HFFc6 (cell line): Measurements from ENCODE around the gene PPT1. TPM values are rescaled to one million over a fixed set of nuclear protein-coding genes. Genes with fewer than 3 reads are reported as not detected.

Source experiments
- DNase-seq: peaks from one replicate; pipeline ENCODE4 v3.0.0-alpha.2; 2018
- H3K27ac Mint-ChIP-seq: 2 replicates; pipeline ENCODE4 v1.8.0; 2020; ENCODE audit warnings: mild to moderate bottlenecking, mixed read lengths
- H3K27me3 Mint-ChIP-seq: 2 replicates; pipeline ENCODE4 v1.8.0; 2021; ENCODE audit warnings: mild to moderate bottlenecking, moderate library complexity, mixed read lengths; ENCODE audit not compliant: insufficient read depth
- H3K36me3 Mint-ChIP-seq: 2 replicates; pipeline ENCODE4 v1.8.0; 2021; ENCODE audit warnings: low read depth, mixed read lengths
- H3K4me1 Mint-ChIP-seq: 2 replicates; pipeline ENCODE4 v1.8.0; 2020; ENCODE audit warnings: low read depth, mixed read lengths
- H3K4me3 Mint-ChIP-seq: 2 replicates; pipeline ENCODE4 v1.8.0; 2020; ENCODE audit warnings: mild to moderate bottlenecking, moderate library complexity, mixed read lengths
- H3K9me3 Mint-ChIP-seq: 2 replicates; pipeline ENCODE4 v1.8.0; 2020; ENCODE audit warnings: mild to moderate bottlenecking, mixed read lengths
- total RNA-seq, 6 experiments: library from RNA; stranded (reverse); fragmentation: NEBNext Ultra II Directional; extraction: Animal tissue kit (Norgen Biotek cat#: 25700); gene quantifications; 2 replicates in 1 of 6; 3 replicates in 5 of 6; pipeline ENCODE4 v1.2.3, GENCODE V29; 2021
- TF ChIP-seq, protein P1 (sequence below): fragments of 200-600 bp; sonication (generic); IDR thresholded peaks from 2 replicates; pipeline ENCODE4 v1.5.0; 2021; ENCODE audit warnings: antibody characterized with exemption, mild to moderate bottlenecking

PPT1 gene
- total RNA-seq, 6 experiments from 2014 or later, result 73.1 to 88.8 (median 82.5) TPM

DNA sequence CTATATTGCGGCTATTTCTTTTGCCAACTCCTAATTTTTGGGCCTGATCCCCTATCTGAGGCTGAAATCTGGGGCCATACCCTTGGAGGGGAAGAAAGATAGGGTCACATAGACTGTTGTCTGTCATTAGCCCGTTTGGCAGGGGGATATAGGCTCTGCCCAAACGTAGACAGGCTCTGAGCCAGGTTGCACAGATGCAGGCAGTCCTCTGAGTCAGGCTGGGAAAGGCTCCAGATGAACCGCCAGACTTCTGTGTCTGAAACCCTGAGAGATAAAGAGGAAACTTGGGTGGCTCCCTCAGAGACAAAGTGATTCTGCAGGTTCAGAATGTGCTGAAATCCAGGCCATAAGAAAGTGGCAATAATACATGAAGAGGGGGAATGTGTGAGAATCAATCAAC lies 60.5 kb downstream of the PPT1 start:
- Mint-ChIP-seq H3K27me3 (no peaks in the 10 kb centered on the region; the same call in 1 of the 2 replicates), H3K27ac (peak overlapping the region; percentile 6; the same call in 1 of the 2 replicates), H3K36me3 (peaks cover 8% of the 10 kb centered on the region), H3K9me3 (no peaks in the 10 kb centered on the region), H3K4me3 (peak overlapping the region; percentile 25; the same call in 1 of the 2 replicates), H3K4me1 (peaks cover 44% of the 10 kb centered on the region)
- peak; percentile 65 for DNase-seq
- TF ChIP-seq, protein P1, sequence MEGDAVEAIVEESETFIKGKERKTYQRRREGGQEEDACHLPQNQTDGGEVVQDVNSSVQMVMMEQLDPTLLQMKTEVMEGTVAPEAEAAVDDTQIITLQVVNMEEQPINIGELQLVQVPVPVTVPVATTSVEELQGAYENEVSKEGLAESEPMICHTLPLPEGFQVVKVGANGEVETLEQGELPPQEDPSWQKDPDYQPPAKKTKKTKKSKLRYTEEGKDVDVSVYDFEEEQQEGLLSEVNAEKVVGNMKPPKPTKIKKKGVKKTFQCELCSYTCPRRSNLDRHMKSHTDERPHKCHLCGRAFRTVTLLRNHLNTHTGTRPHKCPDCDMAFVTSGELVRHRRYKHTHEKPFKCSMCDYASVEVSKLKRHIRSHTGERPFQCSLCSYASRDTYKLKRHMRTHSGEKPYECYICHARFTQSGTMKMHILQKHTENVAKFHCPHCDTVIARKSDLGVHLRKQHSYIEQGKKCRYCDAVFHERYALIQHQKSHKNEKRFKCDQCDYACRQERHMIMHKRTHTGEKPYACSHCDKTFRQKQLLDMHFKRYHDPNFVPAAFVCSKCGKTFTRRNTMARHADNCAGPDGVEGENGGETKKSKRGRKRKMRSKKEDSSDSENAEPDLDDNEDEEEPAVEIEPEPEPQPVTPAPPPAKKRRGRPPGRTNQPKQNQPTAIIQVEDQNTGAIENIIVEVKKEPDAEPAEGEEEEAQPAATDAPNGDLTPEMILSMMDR, result no peak

DNA sequence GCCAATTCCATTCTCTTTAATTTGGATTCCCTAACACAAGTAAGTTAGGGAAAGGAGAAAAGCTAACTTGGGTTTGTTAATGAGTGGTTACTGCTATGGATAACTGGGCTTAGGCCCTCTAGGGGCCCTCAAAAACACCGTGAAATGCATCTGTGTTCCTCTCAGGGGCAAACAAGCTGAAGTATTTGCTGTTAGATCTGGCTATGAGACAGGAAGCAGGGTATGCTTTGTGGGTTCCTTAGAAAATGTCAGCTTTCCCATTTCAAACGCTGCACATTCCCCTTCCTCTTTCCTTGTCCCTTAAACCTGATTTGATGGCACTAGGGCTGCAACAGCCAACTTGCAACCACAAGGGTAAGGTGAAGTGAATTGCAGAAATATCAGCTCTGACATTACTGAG lies 62.2 kb downstream of the PPT1 start:
- Mint-ChIP-seq H3K27me3 (peaks cover 2% of the 10 kb centered on the region; the same call in 1 of the 2 replicates), H3K4me1 (peaks cover 49% of the 10 kb centered on the region)

DNA sequence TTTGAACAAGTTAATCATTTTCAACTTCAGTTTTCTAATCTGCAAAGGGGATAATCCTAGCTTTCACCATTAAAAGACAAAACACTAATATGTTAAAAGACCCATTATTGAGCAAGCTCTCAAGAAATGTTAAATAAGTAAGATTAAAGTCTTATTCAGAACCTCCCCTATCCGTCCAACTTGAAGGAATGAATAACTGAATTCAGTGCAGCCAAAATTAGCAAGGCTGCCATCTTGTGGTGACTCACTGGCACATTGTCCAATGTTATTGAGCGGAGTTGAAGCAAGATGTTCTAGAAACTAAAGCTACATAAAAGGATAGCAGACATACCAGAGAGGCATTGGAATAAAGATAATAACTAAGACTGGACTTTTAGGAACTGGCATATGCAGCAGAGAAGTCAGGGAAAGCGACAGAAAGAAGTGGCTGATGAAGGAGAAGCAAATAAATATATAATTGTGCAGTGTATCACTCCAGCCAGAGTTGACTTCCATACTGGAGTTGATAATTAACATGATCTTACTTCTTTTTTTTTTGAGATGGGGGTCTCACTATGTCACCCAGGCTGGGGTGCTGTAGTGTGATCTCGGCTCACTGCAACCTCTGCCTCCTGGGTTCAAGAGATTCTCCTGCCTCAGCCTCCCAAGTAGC lies 64.7 kb downstream of the PPT1 start:
- Mint-ChIP-seq H3K4me1 (peaks cover 43% of the 10 kb centered on the region), H3K36me3 (no peaks in the 10 kb centered on the region), H3K4me3 (no peak overlapping the region), H3K27ac (no peak overlapping the region), H3K9me3 (no peaks in the 10 kb centered on the region), H3K27me3 (peaks cover 4% of the 10 kb centered on the region)
- TF ChIP-seq, protein P1, result peak; percentile 79
- peak; percentile 61 for DNase-seq

More for the DNA sequence above, 62.2 kb downstream of the PPT1 start:
- TF ChIP-seq, protein P1, result no peak
- Mint-ChIP-seq H3K27ac (no peak overlapping the region), H3K9me3 (no peaks in the 10 kb centered on the region), H3K4me3 (no peak overlapping the region), H3K36me3 (no peaks in the 10 kb centered on the region; the same call in 1 of the 2 replicates)
- no peak for DNase-seq

DNA sequence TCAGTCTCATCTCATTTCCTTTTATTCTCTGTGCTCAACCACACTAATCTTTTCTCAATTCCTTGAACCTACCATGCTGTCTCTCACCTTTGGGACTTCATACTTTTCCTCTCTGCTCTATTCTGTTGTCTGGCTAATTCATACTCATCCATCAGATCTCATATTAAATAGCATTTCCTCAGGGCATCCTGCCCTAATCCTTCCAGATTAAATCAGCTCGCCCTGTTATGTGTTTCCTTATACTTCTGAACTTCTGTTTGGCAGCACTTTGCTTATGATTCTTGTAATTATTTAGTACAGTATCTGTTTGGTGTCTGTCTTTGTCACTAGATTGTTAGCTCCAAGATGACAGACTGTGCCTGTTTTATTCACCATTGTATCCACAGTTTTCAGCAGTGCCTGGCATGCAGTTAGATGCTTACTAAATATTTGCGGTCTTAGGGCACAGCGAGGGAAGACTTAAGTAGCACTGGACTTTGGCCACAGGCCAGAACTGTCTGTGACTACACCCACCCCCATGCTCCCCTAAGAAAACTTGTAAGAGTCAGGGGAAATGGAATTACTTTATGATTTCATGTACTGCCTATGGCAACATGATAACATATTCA lies 66.4 kb downstream of the PPT1 start:
- H3K27ac Mint-ChIP-seq, result no peak overlapping the region
- TF ChIP-seq, protein P1, result no peak

GRCh38 chr1:40029608-40030007 lies 67.4 kb downstream of the PPT1 start:
- Mint-ChIP-seq H3K27ac (no peak overlapping the region), H3K4me3 (no peak overlapping the region), H3K4me1 (peaks cover 31% of the 10 kb centered on the region), H3K36me3 (peaks cover 5% of the 10 kb centered on the region; the same call in 1 of the 2 replicates), H3K27me3 (peaks cover 4% of the 10 kb centered on the region), H3K9me3 (no peaks in the 10 kb centered on the region)
- TF ChIP-seq, protein P1, result no peak
- DNase-seq, result no peak

More for the DNA sequence above, 66.4 kb downstream of the PPT1 start:
- no peaks in the 10 kb centered on the region for H3K9me3 Mint-ChIP-seq
- H3K27me3 Mint-ChIP-seq, result peaks cover 4% of the 10 kb centered on the region
- H3K4me1 Mint-ChIP-seq, result peaks cover 31% of the 10 kb centered on the region
- peaks cover 5% of the 10 kb centered on the region; the same call in 1 of the 2 replicates for H3K36me3 Mint-ChIP-seq
- no peak for DNase-seq
- H3K4me3 Mint-ChIP-seq, result no peak overlapping the region
